HG03095 (cell line): Measurements from ENCODE around the gene TTLL5.

ENCODE experiments used
- ATAC-seq: cut with Tn5 transposase; IDR thresholded peaks from one replicate; pipeline ENCODE4 v1.9.1; 2021; ENCODE audit warnings: moderate library complexity; ENCODE audit not compliant: unreplicated experiment

Gene TTLL5

GRCh38 chr14:75952489-75952888 is 291.4 kb downstream of the TTLL5 start:
- ATAC-seq: no peak

GRCh38 chr14:75959031-75959430 is 298.0 kb downstream of the TTLL5 start:
- ATAC-seq: no peak

GRCh38 chr14:75960231-75960630 is 299.2 kb downstream of the TTLL5 start:
- ATAC-seq: peak; percentile 63

- ATAC-seq: no peak
These were observed 300.6 kb downstream of the TTLL5 start for GRCh38 chr14:75961662-75962061.

- ATAC-seq: no peak
These were observed 306.8 kb downstream of the TTLL5 start for GRCh38 chr14:75967866-75968265.

- no peak for ATAC-seq
These were observed 307.4 kb downstream of the TTLL5 start for GRCh38 chr14:75968456-75968855.

GRCh38 chr14:75969126-75969525 is 308.1 kb downstream of the TTLL5 start:
- no peak for ATAC-seq

- ATAC-seq: no peak
These were observed 308.8 kb downstream of the TTLL5 start for GRCh38 chr14:75969891-75970290.

- ATAC-seq: no peak
These were observed 309.9 kb downstream of the TTLL5 start for GRCh38 chr14:75970989-75971388.

GRCh38 chr14:75971509-75971908 is 310.5 kb downstream of the TTLL5 start:
- no peak for ATAC-seq

GRCh38 chr14:75972801-75973421 is 311.9 kb downstream of the TTLL5 start:
- ATAC-seq: no peak

GRCh38 chr14:75976826-75977581 is 316.0 kb downstream of the TTLL5 start:
- ATAC-seq: no peak

GRCh38 chr14:75977582-75977943 is 316.5 kb downstream of the TTLL5 start:
- no peak for ATAC-seq

- ATAC-seq: no peak
These were observed 317.2 kb downstream of the TTLL5 start for GRCh38 chr14:75978249-75978731.

- ATAC-seq: no peak
These were observed 318.1 kb downstream of the TTLL5 start for GRCh38 chr14:75979071-75979571.

GRCh38 chr14:75979648-75980565 is 318.9 kb downstream of the TTLL5 start:
- ATAC-seq: no peak

- ATAC-seq: no peak
These were observed 319.8 kb downstream of the TTLL5 start for GRCh38 chr14:75980856-75981255.

- peak; percentile 57 for ATAC-seq
These were observed 320.6 kb downstream of the TTLL5 start, which contains the start of gene TGFB3 for GRCh38 chr14:75981426-75982265. Gene TGFB3 (minus strand): TSS chr14:75981995. CDS start chr14:75980893, 1,102 bp downstream.

GRCh38 chr14:75982266-75983018 is 321.4 kb downstream of the TTLL5 start:
- peak; percentile 27 for ATAC-seq

GRCh38 chr14:75983019-75983358 is 321.9 kb downstream of the TTLL5 start:
- ATAC-seq: no peak
